OCI-LY3 (cell line): ENCODE results near the gene ZHX3.

ENCODE experiments used
- EZH2phosphoT487 ChIP-seq: fragments of 200-600 bp; shearing (Covaris generic); IDR thresholded peaks from 2 replicates; pipeline ENCODE4 v1.6.1; 2018; ENCODE audit warnings: antibody characterized with exemption, mixed run types, low read depth
- TF ChIP-seq, protein P1 (sequence below): fragments of 200-600, 300-600 bp; sonication (generic); IDR thresholded peaks from 2 replicates; pipeline ENCODE4 v1.5.1; 2014; ENCODE audit warnings: antibody characterized with exemption, low read length, low read depth

DNA sequence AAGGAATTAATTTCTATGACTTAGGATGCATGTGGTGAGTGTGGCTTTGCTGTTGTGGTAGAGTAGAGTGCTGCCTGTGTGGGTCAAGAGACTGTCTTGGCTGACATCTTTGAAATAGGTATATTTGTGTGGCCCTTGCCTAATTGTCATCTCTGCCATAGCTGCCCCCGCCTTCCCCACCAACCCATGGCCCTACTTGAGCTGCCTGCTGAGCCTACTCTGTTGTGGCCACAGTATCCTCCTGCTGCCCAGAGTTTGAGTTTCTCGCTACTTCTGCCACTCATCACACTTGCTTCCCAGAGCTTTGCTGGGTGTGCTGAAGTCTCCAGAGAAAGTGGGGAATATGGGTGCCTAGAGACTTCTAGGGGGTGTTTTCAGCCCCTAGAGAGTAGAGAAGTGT, 172.2 kb downstream of the ZHX3 start:
- TF ChIP-seq, protein P1, sequence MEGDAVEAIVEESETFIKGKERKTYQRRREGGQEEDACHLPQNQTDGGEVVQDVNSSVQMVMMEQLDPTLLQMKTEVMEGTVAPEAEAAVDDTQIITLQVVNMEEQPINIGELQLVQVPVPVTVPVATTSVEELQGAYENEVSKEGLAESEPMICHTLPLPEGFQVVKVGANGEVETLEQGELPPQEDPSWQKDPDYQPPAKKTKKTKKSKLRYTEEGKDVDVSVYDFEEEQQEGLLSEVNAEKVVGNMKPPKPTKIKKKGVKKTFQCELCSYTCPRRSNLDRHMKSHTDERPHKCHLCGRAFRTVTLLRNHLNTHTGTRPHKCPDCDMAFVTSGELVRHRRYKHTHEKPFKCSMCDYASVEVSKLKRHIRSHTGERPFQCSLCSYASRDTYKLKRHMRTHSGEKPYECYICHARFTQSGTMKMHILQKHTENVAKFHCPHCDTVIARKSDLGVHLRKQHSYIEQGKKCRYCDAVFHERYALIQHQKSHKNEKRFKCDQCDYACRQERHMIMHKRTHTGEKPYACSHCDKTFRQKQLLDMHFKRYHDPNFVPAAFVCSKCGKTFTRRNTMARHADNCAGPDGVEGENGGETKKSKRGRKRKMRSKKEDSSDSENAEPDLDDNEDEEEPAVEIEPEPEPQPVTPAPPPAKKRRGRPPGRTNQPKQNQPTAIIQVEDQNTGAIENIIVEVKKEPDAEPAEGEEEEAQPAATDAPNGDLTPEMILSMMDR = no peak
- TF ChIP-seq EZH2phosphoT487 = no peak
